ENCODE results near the gene CUEDC1.

Gene CUEDC1

DNA sequence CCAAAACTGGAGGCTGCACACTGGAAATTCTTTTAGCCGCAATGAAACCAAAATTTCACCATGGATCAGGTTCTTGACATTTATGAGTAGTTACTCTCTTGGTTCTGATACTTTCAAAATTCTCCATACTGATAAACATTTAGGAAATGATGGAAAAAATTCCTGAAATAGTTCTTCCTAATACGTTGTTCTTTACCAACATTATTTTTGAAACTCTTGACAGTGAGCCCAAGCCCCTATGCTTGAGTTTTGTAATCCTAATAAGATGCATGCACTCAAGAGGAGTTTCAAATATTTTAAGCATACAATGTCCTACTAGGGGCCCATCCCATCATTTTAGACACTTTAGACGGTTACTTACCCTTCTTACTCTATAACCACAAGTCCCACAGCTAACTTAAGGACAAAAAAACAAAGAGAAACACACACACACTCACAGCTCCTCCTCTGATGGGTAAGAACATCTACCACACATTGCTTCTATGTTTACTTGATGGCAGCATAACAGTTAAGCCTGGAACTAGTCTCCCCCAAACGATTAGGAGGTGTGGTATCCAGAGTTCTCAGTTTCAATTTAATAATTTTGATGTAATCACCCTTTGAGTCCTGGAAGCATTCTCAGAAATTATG, 29.2 kb upstream of the CUEDC1 start:
- no peaks in the 10 kb centered on the region for H3K27me3 ChIP-seq (replicated peaks; ENCODE audit: insufficient read depth, low read length)
- DNase-seq = no peak
- peaks cover 6% of the 10 kb centered on the region for H4K20me1 ChIP-seq (ENCODE audit: insufficient read depth, low read length)
- H3K36me3 ChIP-seq (replicated peaks; ENCODE audit: insufficient read depth, low read length) = no peaks in the 10 kb centered on the region
- H3K9ac ChIP-seq (ENCODE audit: low read length) = no peak overlapping the region
- H3K9me3 ChIP-seq (replicated peaks; ENCODE audit: insufficient read depth, low read length) = no peaks in the 10 kb centered on the region
- no peak overlapping the region for H3K4me3 ChIP-seq (ENCODE audit: low read length)
- no peak overlapping the region for H3K4me2 ChIP-seq (ENCODE audit: low read depth, low read length)
- no peaks in the 10 kb centered on the region for H3K9me2 ChIP-seq (replicated peaks; ENCODE audit: insufficient read depth, low read length)
- H3K79me2 ChIP-seq (ENCODE audit: low read length) = peaks cover 46% of the 10 kb centered on the region
- peaks cover 9% of the 10 kb centered on the region for H3F3A ChIP-seq (ENCODE audit: insufficient read depth, low read length)
- no peak overlapping the region for H2AFZ ChIP-seq (ENCODE audit: low read length)
- peaks cover 12% of the 10 kb centered on the region for H3K4me1 ChIP-seq (ENCODE audit: low read length)
- TF ChIP-seq EZH2 (optimal IDR thresholded peaks at IDR 0.05; ENCODE audit: low read depth, low read length) (no peak), EZH2phosphoT487 (IDR thresholded peaks at IDR 0.05; ENCODE audit: low read length) (no peak)
- TF ChIP-seq, protein P1, sequence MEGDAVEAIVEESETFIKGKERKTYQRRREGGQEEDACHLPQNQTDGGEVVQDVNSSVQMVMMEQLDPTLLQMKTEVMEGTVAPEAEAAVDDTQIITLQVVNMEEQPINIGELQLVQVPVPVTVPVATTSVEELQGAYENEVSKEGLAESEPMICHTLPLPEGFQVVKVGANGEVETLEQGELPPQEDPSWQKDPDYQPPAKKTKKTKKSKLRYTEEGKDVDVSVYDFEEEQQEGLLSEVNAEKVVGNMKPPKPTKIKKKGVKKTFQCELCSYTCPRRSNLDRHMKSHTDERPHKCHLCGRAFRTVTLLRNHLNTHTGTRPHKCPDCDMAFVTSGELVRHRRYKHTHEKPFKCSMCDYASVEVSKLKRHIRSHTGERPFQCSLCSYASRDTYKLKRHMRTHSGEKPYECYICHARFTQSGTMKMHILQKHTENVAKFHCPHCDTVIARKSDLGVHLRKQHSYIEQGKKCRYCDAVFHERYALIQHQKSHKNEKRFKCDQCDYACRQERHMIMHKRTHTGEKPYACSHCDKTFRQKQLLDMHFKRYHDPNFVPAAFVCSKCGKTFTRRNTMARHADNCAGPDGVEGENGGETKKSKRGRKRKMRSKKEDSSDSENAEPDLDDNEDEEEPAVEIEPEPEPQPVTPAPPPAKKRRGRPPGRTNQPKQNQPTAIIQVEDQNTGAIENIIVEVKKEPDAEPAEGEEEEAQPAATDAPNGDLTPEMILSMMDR (IDR thresholded peaks at IDR 0.05; ENCODE audit: low read length) = no peak
- H3K27ac ChIP-seq (ENCODE audit: low read length) = no peak overlapping the region

DNA sequence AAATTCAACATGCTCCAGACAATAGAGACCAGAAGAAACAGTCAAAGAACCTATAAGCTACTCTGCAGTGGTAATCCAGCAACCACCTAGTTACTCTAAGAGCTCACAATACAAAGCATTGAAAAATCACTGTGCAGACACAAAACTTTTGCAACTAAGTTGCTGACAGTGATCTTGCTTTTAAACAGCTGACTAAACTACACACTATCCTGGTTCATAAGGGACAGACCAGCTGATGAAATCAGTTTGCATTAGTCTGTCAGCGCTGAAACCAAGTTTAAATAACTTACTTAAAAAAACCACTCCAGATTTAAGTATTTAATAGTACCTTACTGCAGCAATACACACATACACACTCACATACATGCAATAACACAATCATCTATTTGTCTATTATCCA, 28.2 kb upstream of the CUEDC1 start:
- Histone ChIP-seq H3F3A (ENCODE audit: insufficient read depth, low read length) (peaks cover under 1% of the 10 kb centered on the region; the same call in 1 of the 2 replicates), H3K4me3 (ENCODE audit: low read length) (no peak overlapping the region), H3K79me2 (ENCODE audit: low read length) (peaks cover 46% of the 10 kb centered on the region), H4K20me1 (ENCODE audit: insufficient read depth, low read length) (peaks cover 6% of the 10 kb centered on the region), H3K9me3 (replicated peaks; ENCODE audit: insufficient read depth, low read length) (no peaks in the 10 kb centered on the region), H3K27ac (ENCODE audit: low read length) (no peak overlapping the region), H3K4me2 (ENCODE audit: low read depth, low read length) (no peak overlapping the region), H3K9ac (ENCODE audit: low read length) (no peak overlapping the region), H2AFZ (ENCODE audit: low read length) (no peak overlapping the region), H3K4me1 (ENCODE audit: low read length) (peaks cover 8% of the 10 kb centered on the region), H3K9me2 (replicated peaks; ENCODE audit: insufficient read depth, low read length) (no peaks in the 10 kb centered on the region), H3K27me3 (replicated peaks; ENCODE audit: insufficient read depth, low read length) (no peaks in the 10 kb centered on the region), H3K36me3 (replicated peaks; ENCODE audit: insufficient read depth, low read length) (peaks cover 6% of the 10 kb centered on the region; the same call in 1 of the 2 replicates)
- TF ChIP-seq EZH2 (optimal IDR thresholded peaks at IDR 0.05; ENCODE audit: low read depth, low read length) = no peak
- TF ChIP-seq, protein P1 (IDR thresholded peaks at IDR 0.05; ENCODE audit: low read length) = no peak
- TF ChIP-seq EZH2phosphoT487 (IDR thresholded peaks at IDR 0.05; ENCODE audit: low read length) = no peak
- no peak for DNase-seq

DNA sequence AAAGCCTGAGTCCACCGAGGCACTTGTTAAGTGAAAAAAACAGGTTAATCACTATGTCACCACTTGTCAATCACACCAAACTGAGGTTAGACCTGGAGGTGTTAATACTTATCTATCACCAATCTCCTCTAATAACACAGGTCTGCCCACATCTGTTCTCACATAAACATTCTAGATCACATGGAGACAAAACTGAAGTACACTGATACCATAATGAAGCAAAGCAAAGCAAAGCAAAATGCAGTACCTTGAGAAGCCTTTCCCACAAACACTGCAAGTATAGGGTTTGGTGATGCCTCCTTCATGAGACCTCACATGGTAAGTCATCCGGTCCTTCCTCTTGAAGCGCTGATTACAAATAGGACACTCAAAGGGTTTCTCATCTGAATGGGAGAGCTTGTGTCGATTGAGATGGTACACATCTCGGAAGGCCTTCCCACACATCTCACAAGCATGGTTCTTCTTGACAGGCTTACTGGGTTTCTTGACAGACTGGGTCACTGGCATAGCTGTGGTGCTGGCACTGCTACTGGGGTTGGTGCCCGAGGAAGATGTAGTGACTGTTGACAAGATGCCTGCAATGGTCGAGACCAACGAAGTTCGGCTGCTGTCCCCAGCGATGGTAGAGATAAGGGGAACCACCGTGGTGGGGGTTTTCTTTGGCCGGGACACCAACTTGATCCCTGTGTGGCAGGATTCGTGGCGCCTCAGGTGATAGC, 27.4 kb upstream of the CUEDC1 start:
- no peaks in the 10 kb centered on the region for H3K27me3 ChIP-seq (replicated peaks; ENCODE audit: insufficient read depth, low read length)
- peaks cover 44% of the 10 kb centered on the region for H3K79me2 ChIP-seq (ENCODE audit: low read length)
- no peak for DNase-seq
- H3K4me2 ChIP-seq (ENCODE audit: low read depth, low read length) = no peak overlapping the region
- H3K9ac ChIP-seq (ENCODE audit: low read length) = no peak overlapping the region
- H3K4me1 ChIP-seq (ENCODE audit: low read length) = peaks cover 8% of the 10 kb centered on the region
- no peak overlapping the region for H3K4me3 ChIP-seq (ENCODE audit: low read length)
- H3F3A ChIP-seq (ENCODE audit: insufficient read depth, low read length) = no peaks in the 10 kb centered on the region
- H2AFZ ChIP-seq (ENCODE audit: low read length) = no peak overlapping the region
- H3K9me2 ChIP-seq (replicated peaks; ENCODE audit: insufficient read depth, low read length) = no peaks in the 10 kb centered on the region
- no peaks in the 10 kb centered on the region for H3K9me3 ChIP-seq (replicated peaks; ENCODE audit: insufficient read depth, low read length)
- H3K36me3 ChIP-seq (replicated peaks; ENCODE audit: insufficient read depth, low read length) = peaks cover 6% of the 10 kb centered on the region; the same call in 1 of the 2 replicates
- no peak for TF ChIP-seq EZH2phosphoT487 (IDR thresholded peaks at IDR 0.05; ENCODE audit: low read length)
- TF ChIP-seq, protein P1 (IDR thresholded peaks at IDR 0.05; ENCODE audit: low read length) = no peak
- TF ChIP-seq EZH2 (optimal IDR thresholded peaks at IDR 0.05; ENCODE audit: low read depth, low read length) = no peak
- peaks cover 6% of the 10 kb centered on the region for H4K20me1 ChIP-seq (ENCODE audit: insufficient read depth, low read length)
- H3K27ac ChIP-seq (ENCODE audit: low read length) = no peak overlapping the region

Measured in MM.1S (cell line).